CD4-positive, alpha-beta memory T cell (primary cell): ENCODE data around the gene BRWD1. TPM values are rescaled to one million over a fixed set of nuclear protein-coding genes. Genes with fewer than 3 reads are reported as not detected.
"Not testable (repeated sequence)": the region's sequence is repeated elsewhere in the genome, so short reads cannot be mapped to it uniquely, and the experiment has no call there.

Experiments used
- CTCF ChIA-PET: fragments of 350-600 bp; sonication (Branson Sonifier 250); formaldehyde crosslinking; loops from one replicate; lab custom pipeline; 2021; ENCODE audit warnings: inconsistent platforms; ENCODE audit not compliant: partially characterized antibody; lab: Charles Lee
- POLR2A ChIA-PET: fragments of 350-600 bp; sonication (Branson Sonifier 250); formaldehyde crosslinking; loops from one replicate; lab custom pipeline; 2021; ENCODE audit not compliant: partially characterized antibody; lab: Charles Lee
- DNase-seq, 5 donors: peaks; one replicate each; pipeline versions ENCODE4 v3.0.0 to v3.0.0-alpha.2; 2020 to 2022; ENCODE audit warnings: mixed read lengths in 1 of 5
- H3K27ac ChIP-seq: one replicate; pipeline ENCODE4 v1.7.0; 2013; ENCODE audit warnings: low read depth, low read length
- H3K27me3 ChIP-seq: 2 replicates; pipeline ENCODE4 v1.7.0; 2013; ENCODE audit warnings: mild to moderate bottlenecking, low read length, moderate library complexity; ENCODE audit not compliant: insufficient read depth
- H3K36me3 ChIP-seq: 2 replicates; pipeline ENCODE4 v1.7.0; 2013; ENCODE audit warnings: mild to moderate bottlenecking, low read length, moderate library complexity; ENCODE audit not compliant: insufficient read depth
- H3K4me1 ChIP-seq: 2 replicates; pipeline ENCODE4 v1.7.0; 2013; ENCODE audit warnings: mild to moderate bottlenecking, low read length, moderate library complexity; ENCODE audit not compliant: insufficient read depth
- H3K4me3 ChIP-seq, 2 donors: one replicate each; pipeline ENCODE4 v1.7.0; 2013; ENCODE audit warnings: low read length in 2 of 2, mild to moderate bottlenecking in 1 of 2
- H3K9me3 ChIP-seq, 2 donors: one replicate each; pipeline ENCODE4 v1.7.0; 2013; ENCODE audit warnings: low read length in 2 of 2, control low read depth in 1 of 2; ENCODE audit not compliant: control insufficient read depth in 1 of 2
- H3K27ac Mint-ChIP-seq, 7 donors: one replicate each; pipeline ENCODE4 v1.8.0; 2020 to 2021; ENCODE audit warnings: mixed read lengths in 7 of 7, mild to moderate bottlenecking in 6 of 7, inconsistent platforms in 3 of 7, moderate library complexity in 3 of 7
- H3K27me3 Mint-ChIP-seq, 2 donors: one replicate each; pipeline ENCODE4 v1.8.0; 2020 to 2021; ENCODE audit warnings: mixed read lengths in 2 of 2
- H3K36me3 Mint-ChIP-seq, 2 donors: one replicate each; pipeline ENCODE4 v1.8.0; 2020 to 2021; ENCODE audit warnings: mixed read lengths in 2 of 2, inconsistent platforms in 1 of 2, mild to moderate bottlenecking in 1 of 2
- H3K4me1 Mint-ChIP-seq, 4 donors: one replicate each; pipeline ENCODE4 v1.8.0; 2020 to 2021; ENCODE audit warnings: mixed read lengths in 4 of 4, mild to moderate bottlenecking in 1 of 4
- H3K4me3 Mint-ChIP-seq, 8 donors: one replicate each; pipeline ENCODE4 v1.8.0; 2020 to 2021; ENCODE audit warnings: mixed read lengths in 8 of 8, mild to moderate bottlenecking in 7 of 8, moderate library complexity in 6 of 8, inconsistent platforms in 3 of 8
- H3K9me3 Mint-ChIP-seq, 8 donors: one replicate each; pipeline ENCODE4 v1.8.0; 2020 to 2021; ENCODE audit warnings: mixed read lengths in 8 of 8, mild to moderate bottlenecking in 5 of 8, inconsistent platforms in 3 of 8, moderate library complexity in 1 of 8
- intact Hi-C: fragments of 100-400 bp; cut with micrococcal nuclease; formaldehyde crosslinking; loops from one replicate; pipeline ENCODE4 v1.15.1; 2023
- polyA plus RNA-seq, 2 donors: library from polyadenylated mRNA; unstranded; fragments of 300-500 nt; fragmentation: Illumina TruSeq; gene quantifications; one replicate each; pipeline ENCODE4 v1.2.3, GENCODE V29; 2021
- total RNA-seq, 2 experiments: library from RNA; stranded (reverse); gene quantifications; one replicate each; pipeline ENCODE4 v1.2.3, GENCODE V29; 2021

BRWD1 gene
- total and polyA plus RNA-seq, 4 experiments from 2014 or later = 32.7 to 99.0 (median 66.1) TPM

DNA sequence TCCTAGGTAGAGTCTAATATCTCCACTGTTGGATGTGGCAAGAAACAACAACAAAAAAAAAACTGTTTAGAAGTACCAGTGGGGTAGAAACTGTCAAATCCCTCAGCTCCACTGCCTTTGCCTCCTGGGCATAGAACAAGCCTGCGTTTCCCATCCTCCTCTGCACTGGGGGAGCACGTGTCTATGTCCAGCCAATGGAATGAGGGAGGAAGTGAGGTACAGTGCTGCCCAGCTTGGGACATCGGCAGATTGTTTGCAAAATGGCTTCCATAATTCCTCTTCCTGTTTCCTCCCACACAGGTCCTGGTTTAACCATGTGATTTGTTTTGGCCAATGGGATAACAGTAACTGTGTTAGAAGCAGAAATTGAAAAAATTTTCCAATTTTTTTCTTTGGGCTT is 169.2 kb downstream of the BRWD1 start:
- H3K9me3 Mint-ChIP-seq = peaks cover 0 to 7% (median 0%) of the 10 kb centered on the region in 8 donors
- Histone ChIP-seq H3K9me3 (no peaks in the 10 kb centered on the region), H3K4me1 (no peaks in the 10 kb centered on the region), H3K27ac (no peak overlapping the region), H3K4me3 (no peak overlapping the region), H3K27me3 (no peaks in the 10 kb centered on the region), H3K36me3 (no peaks in the 10 kb centered on the region)
- H3K36me3 Mint-ChIP-seq = no peaks in the 10 kb centered on the region
- H3K4me3 Mint-ChIP-seq = no peak overlapping the region
- H3K27ac Mint-ChIP-seq = no peak overlapping the region
- ChIA-PET CTCF (no interaction called here), POLR2A (no interaction called here)
- peaks cover 0 to 6% of the 10 kb centered on the region in 2 donors for H3K27me3 Mint-ChIP-seq
- DNase-seq = no peak
- intact Hi-C loops = no loop called here
- no peaks in the 10 kb centered on the region for H3K4me1 Mint-ChIP-seq

DNA sequence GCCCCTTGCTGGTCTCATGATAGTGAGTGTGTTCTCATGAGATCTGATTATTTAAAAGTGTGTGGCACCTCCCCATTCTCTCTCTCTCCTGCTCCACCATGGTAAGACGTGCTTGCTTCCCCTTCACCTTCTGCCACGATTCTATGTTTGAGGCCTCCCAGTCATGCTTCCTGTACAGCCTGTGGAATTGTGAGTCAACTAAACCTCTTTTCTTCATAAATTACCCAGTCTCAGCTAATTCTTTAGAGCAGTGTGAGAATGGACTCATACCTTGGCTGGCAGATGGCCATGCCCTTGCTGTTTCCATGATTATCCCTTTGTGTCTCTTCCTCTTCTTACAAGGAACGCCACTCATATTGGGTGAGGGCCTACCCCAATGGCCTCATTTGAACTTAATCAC is 170.5 kb downstream of the BRWD1 start:
- Histone ChIP-seq H3K4me3 (no peak overlapping the region), H3K27ac (no peak overlapping the region), H3K4me1 (no peaks in the 10 kb centered on the region), H3K9me3 (no peaks in the 10 kb centered on the region), H3K36me3 (no peaks in the 10 kb centered on the region), H3K27me3 (no peaks in the 10 kb centered on the region)
- POLR2A ChIA-PET = no interaction called here
- Mint-ChIP-seq H3K27ac (peak overlapping the region in 1 of 7 donors; percentile 22), H3K4me3 (no peak overlapping the region), H3K27me3 (peaks cover 0 to 7% of the 10 kb centered on the region in 2 donors), H3K9me3 (peaks cover 0 to 7% (median 0%) of the 10 kb centered on the region in 8 donors), H3K4me1 (no peaks in the 10 kb centered on the region), H3K36me3 (no peaks in the 10 kb centered on the region)
- intact Hi-C loops = no loop called here
- CTCF ChIA-PET = no interaction called here
- no peak for DNase-seq

DNA sequence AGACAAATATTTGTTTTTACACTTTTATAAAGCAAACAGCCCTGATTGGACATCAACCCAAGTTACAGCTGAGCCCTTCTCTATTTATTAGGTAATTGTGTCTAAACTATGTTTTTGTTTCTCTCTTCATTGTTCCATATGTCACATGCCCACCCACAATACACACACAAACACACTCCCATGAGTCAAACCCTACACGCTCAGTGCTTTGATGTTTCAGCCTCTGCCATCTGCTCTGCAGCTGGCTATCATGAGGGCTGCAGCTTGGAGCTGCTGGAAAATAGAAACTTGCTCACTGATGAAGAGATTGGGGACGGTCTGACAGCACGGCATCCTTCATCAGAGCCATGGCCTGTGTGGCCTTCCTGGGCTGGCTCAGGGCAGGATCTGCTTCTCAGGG is 171.9 kb downstream of the BRWD1 start:
- intact Hi-C loops = no loop called here
- Histone ChIP-seq H3K9me3 (no peaks in the 10 kb centered on the region), H3K27me3 (no peaks in the 10 kb centered on the region), H3K4me3 (no peak overlapping the region), H3K4me1 (no peaks in the 10 kb centered on the region), H3K36me3 (no peaks in the 10 kb centered on the region), H3K27ac (no peak overlapping the region)
- H3K27me3 Mint-ChIP-seq = peaks cover 0 to 7% of the 10 kb centered on the region in 2 donors
- DNase-seq = no peak
- ChIA-PET CTCF (interaction anchor here (2.5 kb wide), 1 partner anchor 410 kb away, joined by 11 read pairs; no protein-coding TSS in a partner anchor), POLR2A (interaction anchor here (0.5 kb wide), 1 partner anchor 371 kb away, joined by 3 read pairs; no protein-coding TSS in a partner anchor)
- H3K27ac Mint-ChIP-seq = peak overlapping the region in 1 of 7 donors; percentile 15
- H3K4me1 Mint-ChIP-seq = no peaks in the 10 kb centered on the region
- H3K9me3 Mint-ChIP-seq = peaks cover 0 to 7% (median 0%) of the 10 kb centered on the region in 8 donors
- no peaks in the 10 kb centered on the region for H3K36me3 Mint-ChIP-seq
- no peak overlapping the region for H3K4me3 Mint-ChIP-seq

DNA sequence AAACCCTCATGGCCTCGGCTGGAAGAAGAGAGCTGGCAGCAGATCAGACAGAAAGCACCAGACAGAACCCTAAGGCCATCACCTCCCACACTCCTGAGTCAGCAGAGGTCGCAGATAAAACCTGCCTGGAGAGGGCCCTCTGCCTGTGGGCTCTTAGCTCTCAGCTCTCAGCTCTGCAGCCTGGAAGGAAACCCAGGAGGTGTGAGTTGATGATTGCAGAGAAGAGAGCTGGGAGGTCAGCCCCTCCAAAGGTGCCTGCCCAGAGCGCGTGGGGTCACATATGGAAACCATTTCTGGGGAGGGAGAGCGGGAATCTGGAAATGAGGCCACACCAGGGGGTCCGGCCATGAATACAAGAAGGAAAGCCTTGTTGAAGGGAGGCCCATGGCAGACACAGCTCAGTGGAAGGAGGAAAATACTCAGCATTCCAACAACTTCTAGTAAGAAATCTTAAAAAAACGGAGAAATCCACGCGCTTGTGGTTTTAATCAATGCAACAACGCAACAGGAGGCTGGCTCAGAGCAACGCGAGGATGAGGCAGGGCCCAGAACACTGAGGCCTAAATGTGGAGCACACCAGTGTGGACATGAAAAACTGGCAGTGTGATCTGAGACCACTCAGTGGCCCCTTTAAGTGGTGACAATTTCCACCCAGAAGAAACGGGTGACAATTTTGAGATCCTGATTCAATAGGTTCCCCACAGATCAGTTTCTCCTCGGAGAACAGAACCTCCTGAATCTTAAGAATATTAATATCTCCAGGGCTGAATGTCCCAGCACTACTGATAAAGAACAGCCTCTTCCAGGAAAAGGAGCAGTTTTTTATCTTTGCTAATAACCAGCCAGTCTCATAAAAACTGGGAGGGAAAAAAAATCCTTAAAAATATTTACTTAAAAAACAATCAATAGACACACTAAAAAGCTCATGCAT is 175.9 kb downstream of the BRWD1 start:
- Histone ChIP-seq H3K4me1 (no peaks in the 10 kb centered on the region), H3K9me3 (no peaks in the 10 kb centered on the region), H3K27ac (no peak overlapping the region), H3K27me3 (no peaks in the 10 kb centered on the region), H3K4me3 (no peak overlapping the region), H3K36me3 (no peaks in the 10 kb centered on the region)
- no peak overlapping the region for H3K27ac Mint-ChIP-seq
- peaks cover 2 to 9% of the 10 kb centered on the region in 2 donors for H3K27me3 Mint-ChIP-seq
- H3K36me3 Mint-ChIP-seq = no peaks in the 10 kb centered on the region
- H3K4me1 Mint-ChIP-seq = no peaks in the 10 kb centered on the region
- intact Hi-C loops = loop anchor here (1.0 to 5.0 kb wide), 4 partner anchors 403 to 980 kb away; no protein-coding TSS in a partner anchor
- POLR2A ChIA-PET = interaction anchor here (1.0 kb wide), 1 partner anchor 315 kb away, joined by 3 read pairs; no protein-coding TSS in a partner anchor
- H3K9me3 Mint-ChIP-seq = no peaks in the 10 kb centered on the region
- CTCF ChIA-PET = interaction anchor here (1.1 to 6.4 kb wide), 3 partner anchors 13 to 404 kb away, joined by 3 to 48 read pairs (median 3); no protein-coding TSS in a partner anchor
- no peak for DNase-seq
- H3K4me3 Mint-ChIP-seq = no peak overlapping the region

DNA sequence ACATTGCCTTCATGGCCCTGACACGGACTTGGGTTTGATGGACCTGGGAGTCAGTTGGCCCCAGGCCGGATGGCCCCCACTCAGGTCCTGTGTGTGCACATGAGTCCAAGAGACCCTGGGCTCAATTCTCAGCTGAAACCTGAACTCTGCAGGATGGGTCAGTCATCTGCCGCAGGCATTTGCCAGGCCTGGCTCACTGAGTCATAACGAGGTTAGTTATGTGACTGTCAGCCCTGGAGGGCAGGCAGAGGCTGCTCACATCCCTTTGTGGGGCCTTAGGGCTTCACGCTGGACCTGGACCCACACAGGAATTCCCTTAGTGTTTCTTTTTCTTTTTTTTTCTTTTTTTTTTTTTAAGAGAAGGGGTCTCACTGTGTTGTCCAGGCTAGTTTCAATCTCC is 176.7 kb downstream of the BRWD1 start:
- Mint-ChIP-seq H3K27ac (no peak overlapping the region), H3K36me3 (no peaks in the 10 kb centered on the region), H3K9me3 (peaks cover 0 to 3% (median 0%) of the 10 kb centered on the region in 8 donors), H3K4me1 (no peaks in the 10 kb centered on the region), H3K4me3 (no peak overlapping the region), H3K27me3 (peaks cover 4 to 9% of the 10 kb centered on the region in 2 donors)
- POLR2A ChIA-PET = no interaction called here
- Histone ChIP-seq H3K27me3 (no peaks in the 10 kb centered on the region), H3K36me3 (no peaks in the 10 kb centered on the region), H3K4me1 (no peaks in the 10 kb centered on the region), H3K27ac (no peak overlapping the region), H3K9me3 (no peaks in the 10 kb centered on the region), H3K4me3 (no peak overlapping the region)
- no peak for DNase-seq
- intact Hi-C loops = loop anchor here (5.0 kb wide), 3 partner anchors 629 to 979 kb away; no protein-coding TSS in a partner anchor
- CTCF ChIA-PET = interaction anchor here (6.4 kb wide), 1 partner anchor 403 kb away, joined by 48 read pairs; no protein-coding TSS in a partner anchor

DNA sequence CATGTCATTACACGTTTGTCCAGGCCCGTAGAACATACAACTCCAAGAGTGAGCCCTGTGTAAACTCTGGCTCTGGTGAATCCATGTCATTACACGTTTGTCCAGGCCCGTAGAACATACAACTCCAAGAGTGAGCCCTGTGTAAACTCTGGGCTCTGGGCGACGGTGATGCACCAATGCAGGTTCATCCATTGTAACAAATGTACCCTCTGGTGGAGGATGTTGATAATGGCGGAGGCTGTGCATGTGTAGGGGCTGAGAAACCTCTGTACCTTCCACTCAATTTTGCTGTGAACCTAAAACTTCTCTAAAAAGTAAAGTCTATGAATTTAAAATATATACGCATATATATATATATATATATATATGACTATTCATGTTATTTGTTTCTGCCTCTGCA is 177.3 kb downstream of the BRWD1 start:
- DNase-seq, H3K4me1 ChIP-seq, H3K36me3 Mint-ChIP-seq, H3K27me3 ChIP-seq, H3K27ac Mint-ChIP-seq, POLR2A ChIA-PET, H3K27ac ChIP-seq, H3K36me3 ChIP-seq, H3K27me3 Mint-ChIP-seq, H3K4me3 ChIP-seq, H3K4me1 Mint-ChIP-seq, H3K9me3 ChIP-seq, H3K9me3 Mint-ChIP-seq, H3K4me3 Mint-ChIP-seq: not testable (repeated sequence)
- CTCF ChIA-PET = interaction anchor here (6.4 kb wide), 1 partner anchor 403 kb away, joined by 48 read pairs; no protein-coding TSS in a partner anchor
- intact Hi-C loops = loop anchor here (5.0 kb wide), 3 partner anchors 629 to 979 kb away; no protein-coding TSS in a partner anchor

DNA sequence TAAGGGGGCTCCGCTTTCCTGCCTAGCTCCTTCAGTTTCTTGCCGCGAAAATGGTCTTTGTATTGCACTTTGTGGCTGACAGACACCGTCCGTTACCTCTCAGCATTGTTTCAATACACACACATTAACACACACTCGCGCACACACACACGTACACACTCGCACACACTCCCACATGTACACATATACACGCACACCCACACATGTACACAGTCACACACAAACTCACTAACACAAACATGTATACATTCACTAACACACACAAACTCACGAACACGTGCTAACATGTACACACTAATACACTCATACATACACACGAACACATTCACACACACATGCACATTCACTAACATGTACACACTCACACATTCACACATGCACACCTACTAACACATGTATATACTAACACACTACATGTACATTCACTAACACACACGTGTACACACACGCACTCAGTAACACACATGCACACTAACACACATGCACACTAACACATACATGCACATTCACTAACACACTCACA is 179.1 kb downstream of the BRWD1 start:
- no peaks in the 10 kb centered on the region for H3K9me3 ChIP-seq
- no peak overlapping the region for H3K27ac ChIP-seq
- H3K4me1 ChIP-seq = no peaks in the 10 kb centered on the region
- Mint-ChIP-seq H3K4me1 (no peaks in the 10 kb centered on the region), H3K36me3 (no peaks in the 10 kb centered on the region), H3K27me3 (peaks cover 4 to 9% of the 10 kb centered on the region in 2 donors), H3K9me3 (peaks cover 0 to 8% (median 2%) of the 10 kb centered on the region in 8 donors), H3K27ac (no peak overlapping the region), H3K4me3 (no peak overlapping the region)
- ChIA-PET POLR2A (no interaction called here), CTCF (interaction anchor here (6.4 kb wide), 1 partner anchor 401 kb away, joined by 48 read pairs; no protein-coding TSS in a partner anchor)
- H3K36me3 ChIP-seq = no peaks in the 10 kb centered on the region
- no peak overlapping the region for H3K4me3 ChIP-seq
- H3K27me3 ChIP-seq = no peaks in the 10 kb centered on the region
- no peak for DNase-seq
- intact Hi-C loops = no loop called here
